Endothelial cell of umbilical vein (primary cell): Measurements from ENCODE around the gene GRID1. TPM values are rescaled to one million over a fixed set of nuclear protein-coding genes. Genes with fewer than 3 reads are reported as not detected.

Experiments used
- BruUV-seq: library from RNA; stranded (reverse); fragments of 400-500 nt; replicated peaks from 2 replicates; lab custom pipeline; 2021; lab: Mats Ljungman, UMichigan
- CTCF ChIA-PET: fragments of 300-600, 350-600 bp; sonication (Branson Sonifier 250); formaldehyde crosslinking; loops from one replicate; lab custom pipeline; 2021; ENCODE audit warnings: antibody characterized with exemption, inconsistent platforms; lab: Charles Lee
- POLR2A ChIA-PET: fragments of 300-600, 350-600 bp; sonication (Branson Sonifier 250); formaldehyde crosslinking; loops from one replicate; lab custom pipeline; 2021; ENCODE audit warnings: antibody characterized with exemption, inconsistent platforms; lab: Charles Lee
- DNase-seq: peaks from one replicate; pipeline ENCODE4 v3.0.0-alpha.2; 2011; ENCODE audit warnings: low read depth, low spot score
- FAIRE-seq: peaks from 2 replicates; lab custom pipeline; 2011; peaks lifted over from hg19 to GRCh38; lab: Jason Lieb, UNC
- H2AFZ ChIP-seq: 2 replicates; pipeline ENCODE4 v1.6.0; 2012; ENCODE audit warnings: low read depth, low read length, control low read depth, inconsistent platforms
- H3K27ac ChIP-seq: 2 replicates; pipeline ENCODE4 v1.5.1; 2011; ENCODE audit warnings: low read depth, mild to moderate bottlenecking, control low read depth, low read length, moderate library complexity; ENCODE audit not compliant: insufficient read depth
- H3K27me3 ChIP-seq, 2 experiments: 2 replicates each; pipeline versions ENCODE4 v1.6.0 to v1.6.1; 2011; ENCODE audit warnings: low read length in 2 of 2, mixed read lengths in 1 of 2; ENCODE audit not compliant: control insufficient read depth in 2 of 2, insufficient read depth in 2 of 2
- H3K36me3 ChIP-seq, 2 experiments: 2 replicates in 1 of 2; 3 replicates in 1 of 2; pipeline ENCODE4 v1.5.1; 2011; ENCODE audit warnings: low read length in 2 of 2, mild to moderate bottlenecking in 1 of 2, moderate library complexity in 1 of 2; ENCODE audit not compliant: control insufficient read depth in 2 of 2, insufficient read depth in 2 of 2; ENCODE audit errors: extremely low read depth in 1 of 2
- H3K4me1 ChIP-seq: 3 replicates; pipeline ENCODE4 v1.5.1; 2011; ENCODE audit warnings: mild to moderate bottlenecking, low read length; ENCODE audit not compliant: control insufficient read depth, insufficient read depth; ENCODE audit errors: extremely low read depth
- H3K4me2 ChIP-seq: 2 replicates; pipeline ENCODE4 v1.6.1; 2011; ENCODE audit warnings: low read length, control low read depth, mixed read lengths; ENCODE audit not compliant: insufficient read depth
- H3K4me3 ChIP-seq, 3 experiments: fragments of 200-600 bp in 1 of 3; sonication (generic), shearing (Covaris generic) in 1 of 3; replicated peaks in 1 of 3; 2 replicates each; pipeline ENCODE4 v1.5.1; 2011 to 2016; ENCODE audit warnings: control low read depth in 3 of 3, low read length in 3 of 3, mild to moderate bottlenecking in 2 of 3, inconsistent platforms in 1 of 3, low read depth in 1 of 3, moderate library complexity in 1 of 3; ENCODE audit not compliant: insufficient read depth in 1 of 3
- H3K79me2 ChIP-seq: 2 replicates; pipeline ENCODE4 v1.6.0; 2012; ENCODE audit warnings: low read length, inconsistent platforms; ENCODE audit not compliant: control insufficient read depth, insufficient read depth
- H3K9ac ChIP-seq: replicated peaks from 2 replicates; pipeline ENCODE3; 2011; ENCODE audit warnings: low read length, control low read depth; ENCODE audit not compliant: insufficient read depth; ENCODE audit errors: extremely low read depth
- H3K9me1 ChIP-seq: replicated peaks from 3 replicates; pipeline ENCODE4 v1.6.0; 2011; ENCODE audit warnings: mild to moderate bottlenecking, low read length; ENCODE audit not compliant: control insufficient read depth, insufficient read depth; ENCODE audit errors: extremely low read depth
- H3K9me3 ChIP-seq: replicated peaks from 2 replicates; pipeline ENCODE4 v1.5.1; 2012; ENCODE audit warnings: low read length, inconsistent platforms; ENCODE audit not compliant: control insufficient read depth, insufficient read depth
- H4K20me1 ChIP-seq: replicated peaks from 2 replicates; pipeline ENCODE3; 2011; ENCODE audit warnings: mild to moderate bottlenecking, low read length; ENCODE audit not compliant: control insufficient read depth, insufficient read depth; ENCODE audit errors: extremely low read depth
- CTCF ChIP-seq, 2 donors: IDR thresholded peaks; 1 replicate in 1 of 2; 2 replicates in 1 of 2; pipeline ENCODE4 v1.5.1; 2011; ENCODE audit warnings: low read length in 2 of 2, mild to moderate bottlenecking in 2 of 2, moderate library complexity in 2 of 2, control low read depth in 1 of 2, inconsistent platforms in 1 of 2, low read depth in 1 of 2; ENCODE audit not compliant: insufficient read depth in 1 of 2; ENCODE audit errors: extremely low read depth in 1 of 2
- EZH2 ChIP-seq: IDR thresholded peaks from 2 replicates; pipeline ENCODE4 v1.6.1; 2012; ENCODE audit warnings: borderline replicate concordance, low read depth, mild to moderate bottlenecking, moderate library complexity, low read length, inconsistent platforms; ENCODE audit not compliant: severe bottlenecking
- FOS ChIP-seq: IDR thresholded peaks from 2 replicates; pipeline ENCODE4 v1.6.1; 2011; ENCODE audit warnings: mild to moderate bottlenecking, low read length, moderate library complexity, borderline replicate concordance; ENCODE audit not compliant: insufficient read depth
- GATA2 ChIP-seq: IDR thresholded peaks from 2 replicates; pipeline ENCODE4 v1.7.0; 2011; ENCODE audit warnings: low read depth, mild to moderate bottlenecking, moderate library complexity, mixed read lengths, low read length; ENCODE audit not compliant: insufficient read length, insufficient read depth
- JUN ChIP-seq: IDR thresholded peaks from 2 replicates; pipeline ENCODE4 v1.6.1; 2011; ENCODE audit warnings: borderline replicate concordance, low read depth; ENCODE audit not compliant: insufficient read length, insufficient read depth
- MYC ChIP-seq: IDR thresholded peaks from one replicate; pipeline ENCODE4 v1.6.1; 2011; ENCODE audit warnings: mild to moderate bottlenecking, low read depth, low read length
- POLR2A ChIP-seq: IDR thresholded peaks from 2 replicates; pipeline ENCODE4 v1.6.1; 2012; ENCODE audit warnings: low read depth, mild to moderate bottlenecking, control low read depth, low read length
- POLR2AphosphoS5 ChIP-seq: IDR thresholded peaks from 2 replicates; pipeline ENCODE4 v1.6.1; 2012; ENCODE audit warnings: low read depth, mild to moderate bottlenecking, control low read depth, low read length, moderate library complexity; ENCODE audit not compliant: insufficient read depth
- dilution Hi-C: fragments of 300-500 bp; cut with MboI; formaldehyde crosslinking; loops from one replicate; pipeline ENCODE4 v1.15.0; 2019; ENCODE audit warnings: low sequenced_read_pairs; ENCODE audit not compliant: extremely low pct_ligation_motif_present
- intact Hi-C: fragments of 100-400 bp; cut with micrococcal nuclease; formaldehyde crosslinking; loops from one replicate; pipeline ENCODE4 v1.10.0; 2022
- polyA plus RNA-seq, 4 experiments: library from polyadenylated mRNA; depleted of rRNA in 3 of 4; stranded (reverse) in 3 of 4; unstranded in 1 of 4; fragments of >200 nt; gene quantifications; 2 replicates each; pipeline versions ENCODE4 v1.2.1 to v1.2.3, GENCODE V29; 2011 to 2012; ENCODE audit warnings: missing spikeins in 1 of 4
- total RNA-seq: library from RNA; stranded (reverse); gene quantifications from 2 replicates; pipeline ENCODE4 v1.2.3, GENCODE V29; 2021
- TF ChIP-seq, protein P1 (sequence below): IDR thresholded peaks from 2 replicates; pipeline ENCODE4 v1.6.1; 2011; ENCODE audit not compliant: insufficient read depth, insufficient read length

GRID1 gene
- total and polyA plus RNA-seq, 2 donors (not counting 3 experiments of a cell fraction or from before 2014, with no cell fraction given), result not detected

DNA sequence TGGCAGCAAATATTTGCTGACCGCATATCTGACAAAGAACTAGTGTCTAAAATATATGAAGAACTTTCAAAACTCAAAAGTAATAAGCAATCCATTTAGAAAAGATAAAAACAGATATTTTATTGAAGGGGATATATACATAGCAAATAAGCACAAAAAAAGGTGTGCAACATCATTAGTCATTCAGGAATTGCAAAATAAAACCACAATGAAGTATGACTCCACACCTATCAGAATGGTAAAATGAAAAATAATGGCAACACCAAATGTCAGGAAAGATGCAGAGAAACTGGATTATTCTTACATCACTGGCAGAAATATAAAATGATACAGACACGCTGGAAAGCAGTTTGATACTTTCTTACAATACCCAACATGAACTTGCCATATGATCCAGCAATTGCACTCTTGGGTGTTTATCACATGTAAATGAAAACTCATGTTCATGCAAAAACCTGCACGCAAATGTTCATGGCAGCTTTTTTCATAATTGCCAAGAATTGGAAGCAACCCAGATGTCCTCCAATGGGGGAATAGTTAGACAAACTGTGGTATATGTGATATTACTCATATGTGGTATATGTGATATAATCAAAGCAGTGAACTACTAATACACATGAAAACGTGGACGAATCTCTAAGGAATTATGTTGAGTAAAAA lies 645.5 kb downstream of the GRID1 start:
- intact Hi-C loops, result no loop called here
- POLR2A ChIA-PET, result no interaction called here

More for the DNA sequence above, 645.5 kb downstream of the GRID1 start:
- FAIRE-seq (no peak), DNase-seq (no peak)
- no peaks in the 10 kb centered on the region for H3K4me1 ChIP-seq
- no peaks in the 10 kb centered on the region for H4K20me1 ChIP-seq
- dilution Hi-C loops, result no loop called here
- H3K27me3 ChIP-seq, result no peaks in the 10 kb centered on the region
- CTCF ChIA-PET, result no interaction called here
- H3K9me3 ChIP-seq, result no peaks in the 10 kb centered on the region
- no peak for TF ChIP-seq JUN
- TF ChIP-seq MYC, result no peak
- TF ChIP-seq, protein P1, sequence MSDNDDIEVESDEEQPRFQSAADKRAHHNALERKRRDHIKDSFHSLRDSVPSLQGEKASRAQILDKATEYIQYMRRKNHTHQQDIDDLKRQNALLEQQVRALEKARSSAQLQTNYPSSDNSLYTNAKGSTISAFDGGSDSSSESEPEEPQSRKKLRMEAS, result no peak
- no peak for TF ChIP-seq POLR2AphosphoS5
- no peak for TF ChIP-seq FOS
- TF ChIP-seq POLR2A, result no peak
- TF ChIP-seq CTCF (IDR thresholded peaks at IDR 0.05; ENCODE audit: extremely low read depth in 1 of 2, insufficient read depth in 1 of 2, low read depth in 1 of 2, low read length in 2 of 2), result no peak
- TF ChIP-seq EZH2, result no peak
- no peak for TF ChIP-seq GATA2
- H3K9me1 ChIP-seq, result no peaks in the 10 kb centered on the region
- H2AFZ ChIP-seq, result no peak overlapping the region
- no peaks in the 10 kb centered on the region for H3K36me3 ChIP-seq
- H3K27ac ChIP-seq, result no peak overlapping the region
- H3K4me3 ChIP-seq, result no peak overlapping the region
- H3K4me2 ChIP-seq, result no peak overlapping the region
- no peaks in the 10 kb centered on the region for H3K79me2 ChIP-seq
- H3K9ac ChIP-seq, result no peak overlapping the region
- no TSS peak for BruUV-seq
